Suprapubic skin (tissue), 4 donors: ENCODE results near the gene KRTAP12-2. TPM values are rescaled to one million over a fixed set of nuclear protein-coding genes. Genes with fewer than 3 reads are reported as not detected.
"Not testable (repeated sequence)": the region's sequence is repeated elsewhere in the genome, so short reads cannot be mapped to it uniquely, and the experiment has no call there.

Experiments used
- DNase-seq, 2 donors: peaks; one replicate each; pipeline ENCODE4 v3.0.0-alpha.2; 2019; ENCODE audit warnings: low spot score in 2 of 2
- H3K27ac ChIP-seq: fragments of 200-600 bp; sonication (generic); one replicate; pipeline ENCODE4 v1.5.1; 2019
- H3K27me3 ChIP-seq: fragments of 200-600 bp; sonication (generic); one replicate; pipeline ENCODE4 v1.5.1; 2019
- H3K36me3 ChIP-seq: fragments of 200-600 bp; sonication (generic); one replicate; pipeline ENCODE4 v1.5.1; 2019
- H3K4me1 ChIP-seq: fragments of 200-600 bp; sonication (generic); one replicate; pipeline ENCODE4 v1.5.1; 2019
- H3K4me3 ChIP-seq: fragments of 200-600 bp; sonication (generic); one replicate; pipeline ENCODE4 v1.5.1; 2019; ENCODE audit warnings: mild to moderate bottlenecking
- H3K9me3 ChIP-seq: fragments of 200-600 bp; sonication (generic); one replicate; pipeline ENCODE4 v1.5.1; 2019
- EP300 ChIP-seq: sonication (generic); formaldehyde crosslinking; IDR thresholded peaks from one replicate; pipeline ENCODE4 v1.6.1; 2017; ENCODE audit warnings: antibody characterized with exemption
- POLR2A ChIP-seq, 2 donors: fragments of 450-650 bp; IDR thresholded peaks; one replicate each; pipeline ENCODE4 v1.6.1; 2017; ENCODE audit warnings: antibody characterized with exemption in 2 of 2, mild to moderate bottlenecking in 2 of 2, moderate library complexity in 2 of 2
- POLR2AphosphoS5 ChIP-seq, 3 donors: sonication (generic); formaldehyde crosslinking; IDR thresholded peaks; one replicate each; pipeline ENCODE4 v1.6.1; 2017; ENCODE audit warnings: antibody characterized with exemption in 3 of 3
- WGBS: methylation state at CpG from one replicate; pipeline ENCODE4 v1.1.5; 2018; 5-methylcytosine and 5-hydroxymethylcytosine counted together
- total RNA-seq, 4 donors: library from RNA; depleted of rRNA; stranded (reverse); fragments of >200 nt; gene quantifications; one replicate each; pipeline ENCODE4 v1.1.0, GENCODE V29; 2016
- TF ChIP-seq, protein P1 (sequence below), 2 donors: fragments of 200-600 bp in 1 of 2; fragments of 450-650 bp in 1 of 2; sonication (generic) in 1 of 2; IDR thresholded peaks; one replicate each; pipeline ENCODE4 v1.5.1; 2016 to 2019; ENCODE audit warnings: antibody characterized with exemption in 2 of 2, mild to moderate bottlenecking in 1 of 2, moderate library complexity in 1 of 2

KRTAP12-2 gene
- total RNA-seq, 4 donors from 2014 or later, result 5.6 to 29.3 (median 8.2) TPM; not detected in 1

DNA sequence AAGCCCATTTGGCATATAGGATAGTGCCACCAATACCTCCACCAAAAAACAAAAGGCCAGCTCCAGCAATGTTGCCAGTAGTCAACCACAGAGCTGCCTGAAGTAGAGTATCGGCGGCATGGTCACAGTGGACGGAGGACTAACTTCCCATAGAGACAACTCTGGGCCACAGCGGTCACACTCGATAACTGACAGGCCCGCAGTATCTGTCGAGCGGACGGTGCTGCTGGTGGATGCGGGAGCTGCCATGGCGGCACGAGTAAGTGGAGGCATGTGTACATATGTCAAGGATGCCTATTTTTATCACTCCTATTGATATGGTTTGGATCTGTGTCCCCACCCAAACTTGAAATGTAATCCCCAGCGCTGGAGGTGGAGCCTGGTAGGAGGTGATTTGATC, 11.2 kb upstream of the KRTAP12-2 start:
- Histone ChIP-seq H3K4me3 (no peak overlapping the region), H3K9me3 (no peaks in the 10 kb centered on the region), H3K36me3 (no peaks in the 10 kb centered on the region), H3K27me3 (peaks cover 3% of the 10 kb centered on the region), H3K27ac (no peak overlapping the region), H3K4me1 (no peaks in the 10 kb centered on the region)
- WGBS, result 96% methylated on average over 13 of the region's 13 CpGs
- DNase-seq, result no peak
- no peak for TF ChIP-seq POLR2A (IDR thresholded peaks at IDR 0.05)
- TF ChIP-seq EP300, result no peak
- no peak for TF ChIP-seq POLR2AphosphoS5 (IDR thresholded peaks at IDR 0.05)
- TF ChIP-seq, protein P1, sequence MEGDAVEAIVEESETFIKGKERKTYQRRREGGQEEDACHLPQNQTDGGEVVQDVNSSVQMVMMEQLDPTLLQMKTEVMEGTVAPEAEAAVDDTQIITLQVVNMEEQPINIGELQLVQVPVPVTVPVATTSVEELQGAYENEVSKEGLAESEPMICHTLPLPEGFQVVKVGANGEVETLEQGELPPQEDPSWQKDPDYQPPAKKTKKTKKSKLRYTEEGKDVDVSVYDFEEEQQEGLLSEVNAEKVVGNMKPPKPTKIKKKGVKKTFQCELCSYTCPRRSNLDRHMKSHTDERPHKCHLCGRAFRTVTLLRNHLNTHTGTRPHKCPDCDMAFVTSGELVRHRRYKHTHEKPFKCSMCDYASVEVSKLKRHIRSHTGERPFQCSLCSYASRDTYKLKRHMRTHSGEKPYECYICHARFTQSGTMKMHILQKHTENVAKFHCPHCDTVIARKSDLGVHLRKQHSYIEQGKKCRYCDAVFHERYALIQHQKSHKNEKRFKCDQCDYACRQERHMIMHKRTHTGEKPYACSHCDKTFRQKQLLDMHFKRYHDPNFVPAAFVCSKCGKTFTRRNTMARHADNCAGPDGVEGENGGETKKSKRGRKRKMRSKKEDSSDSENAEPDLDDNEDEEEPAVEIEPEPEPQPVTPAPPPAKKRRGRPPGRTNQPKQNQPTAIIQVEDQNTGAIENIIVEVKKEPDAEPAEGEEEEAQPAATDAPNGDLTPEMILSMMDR (IDR thresholded peaks at IDR 0.05), result no peak

DNA sequence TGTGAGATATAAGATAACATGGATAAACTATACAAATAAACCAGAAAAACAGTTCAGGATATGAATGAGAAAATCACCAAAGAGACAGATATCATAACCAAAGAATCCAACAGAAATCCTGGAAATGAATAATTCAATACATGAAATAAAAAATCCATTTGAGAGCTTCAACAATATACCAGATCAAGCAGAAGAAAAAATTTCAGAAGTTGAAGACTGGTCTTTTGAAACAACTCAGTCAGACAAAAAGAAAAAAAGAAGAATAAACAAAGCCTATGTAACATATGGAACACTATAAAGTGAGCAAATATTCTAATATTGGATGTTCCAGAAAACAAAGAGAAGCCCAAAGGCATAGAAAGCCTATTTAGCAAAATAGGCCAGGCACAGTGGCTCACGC, 5.2 kb upstream of the KRTAP12-2 start:
- Histone ChIP-seq H3K36me3 (no peaks in the 10 kb centered on the region), H3K9me3 (peaks cover 7% of the 10 kb centered on the region), H3K27ac (no peak overlapping the region), H3K4me3 (no peak overlapping the region), H3K27me3 (no peaks in the 10 kb centered on the region), H3K4me1 (no peaks in the 10 kb centered on the region)
- TF ChIP-seq POLR2AphosphoS5 (IDR thresholded peaks at IDR 0.05) (no peak), EP300 (no peak), POLR2A (IDR thresholded peaks at IDR 0.05) (no peak)
- TF ChIP-seq, protein P1 (IDR thresholded peaks at IDR 0.05), result no peak
- 90% methylated on average over 1 of the region's 1 CpG for WGBS
- DNase-seq, result no peak

DNA sequence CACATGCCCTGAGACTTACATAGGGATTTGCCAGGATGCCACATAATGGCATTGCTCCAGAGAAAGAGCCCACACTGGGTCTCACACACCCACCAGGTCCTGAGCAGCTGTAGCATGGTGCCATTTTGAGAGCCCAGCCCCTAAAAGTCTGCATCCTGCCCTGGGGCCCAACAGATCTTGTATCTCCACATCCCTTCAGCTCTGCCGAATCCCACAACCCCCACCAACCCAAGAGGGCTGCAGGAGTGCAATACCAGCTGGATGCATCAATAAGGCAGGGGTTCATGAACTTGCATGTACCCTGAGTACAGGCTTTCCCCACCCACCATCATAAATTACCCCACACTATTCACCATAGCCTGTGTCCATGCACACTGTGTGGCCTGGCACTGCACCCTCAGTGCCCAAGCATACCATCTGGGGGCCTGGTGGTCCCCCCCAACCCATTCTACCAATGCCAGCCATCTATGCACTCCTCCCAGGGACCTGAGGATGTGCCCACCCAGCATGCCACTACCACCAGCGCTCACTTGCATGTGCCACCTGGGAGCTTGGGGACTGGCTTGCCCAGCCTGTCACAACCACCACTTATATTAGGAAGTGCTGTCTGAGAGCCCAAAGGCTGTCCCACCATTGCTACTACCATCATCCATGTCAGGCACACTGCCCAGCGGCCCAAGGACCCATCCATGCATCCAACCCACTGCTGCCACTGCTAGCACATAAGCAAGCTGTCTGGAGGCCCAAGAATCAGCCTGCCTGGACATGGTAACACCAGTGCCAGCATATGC, 4.1 kb upstream of the KRTAP12-2 start:
- Histone ChIP-seq H3K4me3 (no peak overlapping the region), H3K9me3 (peaks cover 7% of the 10 kb centered on the region), H3K27ac (no peak overlapping the region), H3K27me3 (no peaks in the 10 kb centered on the region), H3K4me1 (no peaks in the 10 kb centered on the region), H3K36me3 (no peaks in the 10 kb centered on the region)
- 95% methylated on average over 2 of the region's 3 CpGs for WGBS
- TF ChIP-seq POLR2A (IDR thresholded peaks at IDR 0.05) (no peak), EP300 (no peak)
- DNase-seq, result no peak

DNA sequence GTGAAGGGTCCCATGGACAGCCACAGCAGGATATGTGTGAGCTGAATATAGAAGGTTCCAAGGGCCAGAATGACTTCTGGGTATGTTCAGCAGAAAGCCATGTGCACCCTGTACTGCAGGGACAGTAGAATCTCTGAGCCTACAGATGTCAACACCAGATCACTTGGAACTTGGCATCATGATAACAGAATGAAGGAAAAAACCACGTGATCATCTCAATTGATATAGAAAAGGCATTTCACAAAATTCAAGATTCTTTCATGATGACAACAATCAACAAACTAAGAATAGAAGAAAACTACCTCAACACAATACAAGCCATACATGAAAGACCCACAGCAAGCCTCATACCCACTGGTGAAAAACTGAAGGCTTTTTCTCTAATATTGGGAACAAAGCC, 885 bp upstream of the KRTAP12-2 start:
- H3K36me3 ChIP-seq, result no peaks in the 10 kb centered on the region
- no peaks in the 10 kb centered on the region for H3K27me3 ChIP-seq
- H3K9me3 ChIP-seq, result peaks cover 10% of the 10 kb centered on the region
- no peak overlapping the region for H3K4me3 ChIP-seq
- TF ChIP-seq EP300 (no peak), POLR2AphosphoS5 (IDR thresholded peaks at IDR 0.05) (no peak), POLR2A (IDR thresholded peaks at IDR 0.05) (no peak)
- TF ChIP-seq, protein P1 (IDR thresholded peaks at IDR 0.05), result no peak
- H3K4me1 ChIP-seq, result no peaks in the 10 kb centered on the region
- no peak overlapping the region for H3K27ac ChIP-seq
- WGBS, result 81% methylated on average over 1 of the region's 1 CpG
- DNase-seq, result no peak

DNA sequence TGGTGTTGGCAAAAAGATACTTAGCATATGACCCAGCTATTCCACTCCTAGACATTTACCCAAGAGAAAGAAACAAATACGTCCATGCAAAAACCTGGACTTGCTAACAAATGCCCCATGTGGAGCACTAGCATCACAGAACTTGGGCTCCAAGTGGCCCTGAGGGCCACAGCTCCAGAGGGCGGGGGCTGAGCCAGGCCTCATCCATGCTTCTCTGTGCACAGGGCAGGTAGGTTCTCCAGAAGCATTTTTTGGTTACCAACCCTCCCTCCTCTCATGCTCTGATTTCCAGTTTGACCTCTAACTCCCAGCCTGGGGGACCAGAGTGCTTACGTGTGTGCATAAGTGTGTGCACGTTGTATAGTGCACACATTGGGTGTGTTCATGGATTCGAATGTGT, 2.0 kb downstream of the KRTAP12-2 start:
- Histone ChIP-seq H3K27me3 (no peaks in the 10 kb centered on the region), H3K4me1 (no peaks in the 10 kb centered on the region), H3K36me3 (no peaks in the 10 kb centered on the region), H3K9me3 (peaks cover 3% of the 10 kb centered on the region), H3K4me3 (no peak overlapping the region), H3K27ac (no peak overlapping the region)
- TF ChIP-seq POLR2AphosphoS5 (IDR thresholded peaks at IDR 0.05), result no peak
- no peak for TF ChIP-seq POLR2A (IDR thresholded peaks at IDR 0.05)
- TF ChIP-seq, protein P1 (IDR thresholded peaks at IDR 0.05), result no peak
- no peak for TF ChIP-seq EP300
- 85% methylated on average over 5 of the region's 5 CpGs for WGBS
- DNase-seq, result no peak

DNA sequence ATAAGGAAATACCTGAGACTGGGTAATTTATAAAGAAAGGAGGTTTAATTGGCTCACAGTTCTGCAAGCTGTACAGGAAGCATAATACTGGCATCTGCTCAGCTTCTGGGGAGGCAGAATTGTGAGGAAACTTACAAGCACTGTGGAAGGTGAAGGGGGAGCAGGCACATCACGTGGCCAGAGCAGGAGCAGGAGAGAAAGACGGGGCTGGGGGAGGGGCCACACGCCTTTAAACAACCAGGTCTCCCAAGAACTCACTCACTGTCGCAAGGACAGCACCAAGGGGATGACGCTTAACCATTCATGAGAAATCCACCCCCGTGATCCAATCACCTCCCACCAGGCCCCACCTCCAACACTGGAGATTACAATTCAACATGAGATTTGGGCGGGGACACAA, 5.2 kb downstream of the KRTAP12-2 start:
- not testable (repeated sequence) for H3K4me3 ChIP-seq, H3K9me3 ChIP-seq, H3K36me3 ChIP-seq, DNase-seq, H3K27ac ChIP-seq, H3K4me1 ChIP-seq
- WGBS, result 73% methylated on average over 7 of the region's 7 CpGs
- H3K27me3 ChIP-seq, result peaks cover 16% of the 10 kb centered on the region
